HepG2 (cell line): ENCODE measurements around the gene SRRT. TPM values are rescaled to one million over a fixed set of nuclear protein-coding genes. Genes with fewer than 3 reads are reported as not detected.

Experiments used
- ATM ChIP-seq: fragments of 450-650 bp; IDR thresholded peaks from 2 replicates; pipeline ENCODE4 v1.7.1; 2017; ENCODE audit warnings: mild to moderate bottlenecking, borderline replicate concordance
- CSRNP1 ChIP-seq: sonication (generic); formaldehyde crosslinking; IDR thresholded peaks from 2 replicates; pipeline ENCODE4 v1.8.1; 2023; ENCODE audit warnings: mild to moderate bottlenecking, missing genetic modification reagents
- EP300 ChIP-seq, 3 experiments: sonication (generic) in 1 of 3; formaldehyde crosslinking in 1 of 3; IDR thresholded peaks; 2 replicates each; pipeline versions ENCODE4 v1.5.1 to v1.6.1; 2011 to 2020; ENCODE audit warnings: low read depth in 2 of 3, low read length in 2 of 3, borderline replicate concordance in 1 of 3, improper control_type of control experiment in 1 of 3, mild to moderate bottlenecking in 1 of 3, missing genetic modification reagents in 1 of 3, moderate library complexity in 1 of 3
- FLYWCH1 ChIP-seq: sonication (generic); formaldehyde crosslinking; IDR thresholded peaks from 2 replicates; pipeline ENCODE4 v1.8.1; 2023; ENCODE audit warnings: mild to moderate bottlenecking, missing genetic modification reagents
- KLF13 ChIP-seq: sonication (generic); formaldehyde crosslinking; IDR thresholded peaks from 2 replicates; pipeline ENCODE4 v1.4.0; 2020; ENCODE audit warnings: mild to moderate bottlenecking, missing genetic modification reagents
- MAF1 ChIP-seq: sonication (generic); formaldehyde crosslinking; IDR thresholded peaks from 2 replicates; pipeline ENCODE4 v1.5.0; 2020; ENCODE audit warnings: missing genetic modification reagents, borderline replicate concordance
- NR1H2 ChIP-seq: sonication (generic); formaldehyde crosslinking; IDR thresholded peaks from 2 replicates; pipeline ENCODE4 v1.8.1; 2022; ENCODE audit warnings: low read depth, missing genetic modification reagents, borderline replicate concordance
- TSC22D2 ChIP-seq: sonication (generic); formaldehyde crosslinking; IDR thresholded peaks from 2 replicates; pipeline ENCODE4 v1.5.1; 2020; ENCODE audit warnings: missing genetic modification reagents, mild to moderate bottlenecking, borderline replicate concordance
- ZNF160 ChIP-seq: sonication (generic); formaldehyde crosslinking; IDR thresholded peaks from 2 replicates; pipeline ENCODE4 v1.8.0; 2022; ENCODE audit warnings: mild to moderate bottlenecking, inconsistent platforms, missing genetic modification reagents
- ZNF232 ChIP-seq: sonication (generic); formaldehyde crosslinking; IDR thresholded peaks from 2 replicates; pipeline ENCODE4 v1.4.0; 2020; ENCODE audit warnings: missing genetic modification reagents, borderline replicate concordance
- ZNF318 ChIP-seq: sonication (generic); formaldehyde crosslinking; IDR thresholded peaks from 2 replicates; pipeline ENCODE4 v1.4.0; 2020; ENCODE audit warnings: mild to moderate bottlenecking, missing genetic modification reagents
- ZNF781 ChIP-seq: sonication (generic); formaldehyde crosslinking; IDR thresholded peaks from 2 replicates; pipeline ENCODE4 v1.5.1; 2020; ENCODE audit warnings: borderline replicate concordance, mild to moderate bottlenecking, missing genetic modification reagents; ENCODE audit errors: not compliant biosample characterization
- ZSCAN22 ChIP-seq: sonication (generic); formaldehyde crosslinking; IDR thresholded peaks from 2 replicates; pipeline ENCODE4 v1.4.0; 2020; ENCODE audit warnings: mild to moderate bottlenecking, missing genetic modification reagents
- polyA plus RNA-seq, 8 experiments: library from polyadenylated mRNA; depleted of rRNA in 3 of 8; stranded (reverse) in 7 of 8; unstranded in 1 of 8; fragments of >200 nt; fragmentation: Illumina TruSeq in 4 of 8; extraction: Trizol in 4 of 8; gene quantifications; 2 replicates each; pipeline versions ENCODE4 v1.2.1 to v1.2.3, GENCODE V29; 2011 to 2016; ENCODE audit warnings: low read depth in 4 of 8, missing spikeins in 1 of 8, mixed read lengths in 1 of 8; ENCODE audit not compliant: insufficient read depth in 1 of 8
- total RNA-seq, 5 experiments: library from RNA; depleted of rRNA; stranded (reverse); fragments of >200 nt; fragmentation: Illumina TruSeq; extraction: Trizol; gene quantifications; 2 replicates each; pipeline ENCODE4 v1.2.3, GENCODE V29; 2016; ENCODE audit warnings: low read depth in 1 of 5
- TF ChIP-seq, protein P1 (sequence below): sonication (generic); formaldehyde crosslinking; IDR thresholded peaks from 2 replicates; pipeline ENCODE4 v1.8.0; 2022; ENCODE audit warnings: mild to moderate bottlenecking, missing genetic modification reagents, moderate library complexity
- TF ChIP-seq, protein P2 (sequence below): sonication (generic); formaldehyde crosslinking; IDR thresholded peaks from 2 replicates; pipeline ENCODE4 v1.5.0; 2020; ENCODE audit warnings: missing genetic modification reagents, mild to moderate bottlenecking, borderline replicate concordance

The SRRT gene
- total and polyA plus RNA-seq, 2 of the 13 experiments (the other 11 are each of a cell fraction or from before 2014, with no cell fraction given), result 26.2 to 106 TPM

GRCh38 chr7:100874577-100875355, at the start of gene SRRT (continued):
- TF ChIP-seq KLF13 (CRISPR knock-in tag) (no peak), ZNF160 (peak; percentile 40; the same call in 1 of the 2 replicates), CSRNP1 (CRISPR knock-in tag) (peak; percentile 93), TSC22D2 (CRISPR knock-in tag) (no peak), ZNF781 (CRISPR knock-in tag) (peak; percentile 52), ZNF232 (peak; percentile 12; the same call in 1 of the 2 replicates), NR1H2 (CRISPR knock-in tag) (peak; percentile 86; the same call in 1 of the 2 replicates), ZSCAN22 (0 out of 2 replicates have a peak, but pooled peaks have one; percentile 15), FLYWCH1 (CRISPR knock-in tag) (no peak), ZNF318 (CRISPR knock-in tag) (peak; percentile 7; the same call in 1 of the 2 replicates), ATM (no peak), MAF1 (CRISPR knock-in tag) (no peak), EP300 (IDR thresholded peaks at IDR 0.05; ENCODE audit: low read depth in 2 of 2, low read length in 2 of 2) (peak in 1 of 2 experiments; percentile 29; a peak in 1 of 4 replicates), EP300 (CRISPR knock-in tag; IDR thresholded peaks at IDR 0.05; ENCODE audit: borderline replicate concordance) (no peak)
- TF ChIP-seq, protein P1, sequence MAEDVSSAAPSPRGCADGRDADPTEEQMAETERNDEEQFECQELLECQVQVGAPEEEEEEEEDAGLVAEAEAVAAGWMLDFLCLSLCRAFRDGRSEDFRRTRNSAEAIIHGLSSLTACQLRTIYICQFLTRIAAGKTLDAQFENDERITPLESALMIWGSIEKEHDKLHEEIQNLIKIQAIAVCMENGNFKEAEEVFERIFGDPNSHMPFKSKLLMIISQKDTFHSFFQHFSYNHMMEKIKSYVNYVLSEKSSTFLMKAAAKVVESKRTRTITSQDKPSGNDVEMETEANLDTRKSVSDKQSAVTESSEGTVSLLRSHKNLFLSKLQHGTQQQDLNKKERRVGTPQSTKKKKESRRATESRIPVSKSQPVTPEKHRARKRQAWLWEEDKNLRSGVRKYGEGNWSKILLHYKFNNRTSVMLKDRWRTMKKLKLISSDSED (CRISPR knock-in tag), result no peak
- TF ChIP-seq, protein P2, sequence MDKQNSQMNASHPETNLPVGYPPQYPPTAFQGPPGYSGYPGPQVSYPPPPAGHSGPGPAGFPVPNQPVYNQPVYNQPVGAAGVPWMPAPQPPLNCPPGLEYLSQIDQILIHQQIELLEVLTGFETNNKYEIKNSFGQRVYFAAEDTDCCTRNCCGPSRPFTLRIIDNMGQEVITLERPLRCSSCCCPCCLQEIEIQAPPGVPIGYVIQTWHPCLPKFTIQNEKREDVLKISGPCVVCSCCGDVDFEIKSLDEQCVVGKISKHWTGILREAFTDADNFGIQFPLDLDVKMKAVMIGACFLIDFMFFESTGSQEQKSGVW (CRISPR knock-in tag), result no peak; the same call in 1 of the 2 replicates
